Measurements from ENCODE around the gene PSME4.

DNA sequence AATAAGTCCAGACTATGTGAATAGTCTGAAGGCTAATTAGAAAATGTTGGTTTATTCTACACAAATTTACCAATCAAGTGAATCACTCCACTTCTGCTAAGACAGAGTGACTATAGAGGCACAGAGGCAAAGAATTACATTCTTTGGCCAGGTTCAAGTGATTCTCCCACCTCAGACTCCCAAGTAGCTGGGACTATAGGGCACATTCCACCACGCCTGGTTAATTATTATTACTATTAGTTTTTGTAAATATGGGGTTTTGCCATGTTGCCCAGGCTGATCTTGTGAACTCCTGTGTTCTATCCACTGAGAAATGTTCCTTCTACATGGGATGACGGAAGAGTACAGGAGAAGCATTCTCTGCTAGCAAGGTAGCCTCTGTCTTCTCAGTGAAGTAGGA is 37.6 kb upstream of the PSME4 start:
- TF ChIP-seq, protein P1, sequence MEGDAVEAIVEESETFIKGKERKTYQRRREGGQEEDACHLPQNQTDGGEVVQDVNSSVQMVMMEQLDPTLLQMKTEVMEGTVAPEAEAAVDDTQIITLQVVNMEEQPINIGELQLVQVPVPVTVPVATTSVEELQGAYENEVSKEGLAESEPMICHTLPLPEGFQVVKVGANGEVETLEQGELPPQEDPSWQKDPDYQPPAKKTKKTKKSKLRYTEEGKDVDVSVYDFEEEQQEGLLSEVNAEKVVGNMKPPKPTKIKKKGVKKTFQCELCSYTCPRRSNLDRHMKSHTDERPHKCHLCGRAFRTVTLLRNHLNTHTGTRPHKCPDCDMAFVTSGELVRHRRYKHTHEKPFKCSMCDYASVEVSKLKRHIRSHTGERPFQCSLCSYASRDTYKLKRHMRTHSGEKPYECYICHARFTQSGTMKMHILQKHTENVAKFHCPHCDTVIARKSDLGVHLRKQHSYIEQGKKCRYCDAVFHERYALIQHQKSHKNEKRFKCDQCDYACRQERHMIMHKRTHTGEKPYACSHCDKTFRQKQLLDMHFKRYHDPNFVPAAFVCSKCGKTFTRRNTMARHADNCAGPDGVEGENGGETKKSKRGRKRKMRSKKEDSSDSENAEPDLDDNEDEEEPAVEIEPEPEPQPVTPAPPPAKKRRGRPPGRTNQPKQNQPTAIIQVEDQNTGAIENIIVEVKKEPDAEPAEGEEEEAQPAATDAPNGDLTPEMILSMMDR (IDR thresholded peaks at IDR 0.05) = no peak
- TF ChIP-seq POLR2AphosphoS5 (IDR thresholded peaks at IDR 0.05; ENCODE audit: low read depth, low read length) = no peak
- TF ChIP-seq, protein P2, sequence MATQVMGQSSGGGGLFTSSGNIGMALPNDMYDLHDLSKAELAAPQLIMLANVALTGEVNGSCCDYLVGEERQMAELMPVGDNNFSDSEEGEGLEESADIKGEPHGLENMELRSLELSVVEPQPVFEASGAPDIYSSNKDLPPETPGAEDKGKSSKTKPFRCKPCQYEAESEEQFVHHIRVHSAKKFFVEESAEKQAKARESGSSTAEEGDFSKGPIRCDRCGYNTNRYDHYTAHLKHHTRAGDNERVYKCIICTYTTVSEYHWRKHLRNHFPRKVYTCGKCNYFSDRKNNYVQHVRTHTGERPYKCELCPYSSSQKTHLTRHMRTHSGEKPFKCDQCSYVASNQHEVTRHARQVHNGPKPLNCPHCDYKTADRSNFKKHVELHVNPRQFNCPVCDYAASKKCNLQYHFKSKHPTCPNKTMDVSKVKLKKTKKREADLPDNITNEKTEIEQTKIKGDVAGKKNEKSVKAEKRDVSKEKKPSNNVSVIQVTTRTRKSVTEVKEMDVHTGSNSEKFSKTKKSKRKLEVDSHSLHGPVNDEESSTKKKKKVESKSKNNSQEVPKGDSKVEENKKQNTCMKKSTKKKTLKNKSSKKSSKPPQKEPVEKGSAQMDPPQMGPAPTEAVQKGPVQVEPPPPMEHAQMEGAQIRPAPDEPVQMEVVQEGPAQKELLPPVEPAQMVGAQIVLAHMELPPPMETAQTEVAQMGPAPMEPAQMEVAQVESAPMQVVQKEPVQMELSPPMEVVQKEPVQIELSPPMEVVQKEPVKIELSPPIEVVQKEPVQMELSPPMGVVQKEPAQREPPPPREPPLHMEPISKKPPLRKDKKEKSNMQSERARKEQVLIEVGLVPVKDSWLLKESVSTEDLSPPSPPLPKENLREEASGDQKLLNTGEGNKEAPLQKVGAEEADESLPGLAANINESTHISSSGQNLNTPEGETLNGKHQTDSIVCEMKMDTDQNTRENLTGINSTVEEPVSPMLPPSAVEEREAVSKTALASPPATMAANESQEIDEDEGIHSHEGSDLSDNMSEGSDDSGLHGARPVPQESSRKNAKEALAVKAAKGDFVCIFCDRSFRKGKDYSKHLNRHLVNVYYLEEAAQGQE (IDR thresholded peaks at IDR 0.05; ENCODE audit: insufficient read depth in 1 of 2, low read depth in 2 of 2, low read length in 1 of 2) = no peak
